ENCODE measurements around the gene CAPZA2. TPM values are rescaled to one million over a fixed set of nuclear protein-coding genes. Genes with fewer than 3 reads are reported as not detected.

Gene CAPZA2
- total and polyA plus RNA-seq, 9 of the 15 experiments (the other 6 are each of a cell fraction or from before 2014, with no cell fraction given): 67.0 to 524 (median 176) TPM

DNA sequence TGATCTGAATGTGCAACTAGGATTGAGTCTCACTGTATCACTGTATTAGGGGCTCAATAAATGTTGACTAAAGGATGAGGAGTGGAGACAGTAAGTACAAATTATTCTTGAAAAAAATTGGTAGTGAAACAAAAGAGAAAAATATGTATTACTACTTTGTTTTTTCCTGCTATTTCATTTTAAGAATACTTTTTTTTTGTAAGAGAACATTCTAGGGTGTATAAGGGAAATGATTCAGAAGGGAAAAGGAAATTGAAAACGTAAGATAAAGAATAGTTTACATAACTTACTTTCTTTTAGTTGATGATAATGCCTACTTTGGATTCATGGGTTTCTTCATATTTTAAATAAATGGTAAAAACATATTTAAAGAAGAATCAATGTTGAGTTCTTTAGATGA lies 9.6 kb downstream of the CAPZA2 start:
- Histone ChIP-seq H3K9ac (ENCODE audit: insufficient read depth in 1 of 2, low read depth in 2 of 2, low read length in 2 of 2) (no peak overlapping the region), H3K36me3 (ENCODE audit: control insufficient read depth, insufficient read depth, low read length) (peaks cover 27% of the 10 kb centered on the region), H3K9me3 (replicated peaks; ENCODE audit: control insufficient read depth, insufficient read depth, low read depth, low read length) (no peaks in the 10 kb centered on the region), H4K20me1 (replicated peaks; ENCODE audit: control insufficient read depth, insufficient read depth, low read length) (peaks cover 53% of the 10 kb centered on the region), H3K4me1 (replicated peaks in 1 of 2; ENCODE audit: control insufficient read depth in 2 of 2, insufficient read depth in 2 of 2, low read length in 2 of 2) (peaks cover 22 to 38% of the 10 kb centered on the region in 2 experiments), H3K27me3 (ENCODE audit: control insufficient read depth in 2 of 2, insufficient read depth in 2 of 2, low read length in 2 of 2) (no peaks in the 10 kb centered on the region), H3K9me1 (ENCODE audit: control insufficient read depth, insufficient read depth, low read length) (no peaks in the 10 kb centered on the region), H2AFZ (ENCODE audit: low read depth, low read length) (no peak overlapping the region), H3K79me2 (ENCODE audit: control insufficient read depth, insufficient read depth, low read length) (peaks cover 93% of the 10 kb centered on the region), H3K27ac (ENCODE audit: extremely low read depth, low read depth, low read length) (no peak overlapping the region), H3K4me3 (no peak overlapping the region), H3K4me2 (ENCODE audit: insufficient read depth, low read length) (no peak overlapping the region)
- CTCF ChIA-PET (ENCODE audit: low intra/inter-chr PET ratio): no interaction called here
- BruUV-seq (replicated peaks): no TSS peak
- no peak for TF ChIP-seq FIP1L1 (IDR thresholded peaks at IDR 0.05; ENCODE audit: low read depth, low read length, poor library complexity, severe bottlenecking)
- no peak for TF ChIP-seq ZNF766 (CRISPR knock-in tag; conservative IDR thresholded peaks at IDR 0.05)
- TF ChIP-seq RFX5 (IDR thresholded peaks at IDR 0.05; ENCODE audit: low read depth, low read length): no peak
- no peak for TF ChIP-seq MBD2 (IDR thresholded peaks at IDR 0.05; ENCODE audit: borderline replicate concordance, low read depth)
- TF ChIP-seq RBM34 (IDR thresholded peaks at IDR 0.05; ENCODE audit: borderline replicate concordance, insufficient read depth, low read length): no peak
- TF ChIP-seq TCF7 (IDR thresholded peaks at IDR 0.05; ENCODE audit: borderline replicate concordance): no peak
- no peak for TF ChIP-seq YBX1 (IDR thresholded peaks at IDR 0.05)
- TF ChIP-seq TRIM25 (IDR thresholded peaks at IDR 0.05; ENCODE audit: borderline replicate concordance): no peak
- no peak for TF ChIP-seq ZNF197 (CRISPR knock-in tag; IDR thresholded peaks at IDR 0.05; ENCODE audit: low read depth)
- TF ChIP-seq JUN (IDR thresholded peaks at IDR 0.05; ENCODE audit: borderline replicate concordance, low read depth, low read length): no peak
- no peak for TF ChIP-seq JUN (CRISPR knock-in tag; IDR thresholded peaks at IDR 0.05; ENCODE audit: borderline replicate concordance)
- TF ChIP-seq ZNF239 (CRISPR knock-in tag; IDR thresholded peaks at IDR 0.05): no peak
- FAIRE-seq (no peak), ATAC-seq (no peak), DNase-seq (ENCODE audit: extremely low read depth in 1 of 4, low spot score in 3 of 4) (no peak)
- POLR2A ChIA-PET: interaction anchor here (1.2 kb wide), 1 partner anchor 11 kb away, joined by 3 read pairs; no protein-coding TSS in a partner anchor
- WGBS (ENCODE audit: insufficient coverage, low coverage, missing lambda C conversion rate): 46% methylated on average over 1 of the region's 1 CpG
- intact Hi-C loops (cut with micrococcal nuclease): no loop called here
- in situ Hi-C loops (cut with MboI): no loop called here

Measured in K562 (cell line).